HEK293 (cell line): ENCODE data around the gene OPA3.

ENCODE experiments used
- EGR2 ChIP-seq: fragments of 450-650 bp; formaldehyde crosslinking; IDR thresholded peaks from 2 replicates; pipeline ENCODE4 v1.5.1; 2016; ENCODE audit warnings: low read depth, missing biosample characterization, missing genetic modification characterization
- HIC1 ChIP-seq: fragments of 450-650 bp; formaldehyde crosslinking; IDR thresholded peaks from 2 replicates; pipeline ENCODE4 v1.5.1; 2016; ENCODE audit warnings: missing biosample characterization, missing genetic modification characterization
- IKZF3 ChIP-seq: fragments of 450-650 bp; IDR thresholded peaks from 2 replicates; pipeline ENCODE4 v1.5.0; 2018; ENCODE audit warnings: missing biosample characterization, mild to moderate bottlenecking, missing genetic modification characterization, moderate library complexity
- KLF8 ChIP-seq: fragments of 450-650 bp; formaldehyde crosslinking; IDR thresholded peaks from 2 replicates; pipeline ENCODE4 v1.5.1; 2016; ENCODE audit warnings: missing biosample characterization, missing genetic modification characterization
- KLF9 ChIP-seq: fragments of 450-650 bp; formaldehyde crosslinking; IDR thresholded peaks from 2 replicates; pipeline ENCODE4 v1.5.1; 2016; ENCODE audit warnings: missing biosample characterization, missing genetic modification characterization, low read depth
- OSR2 ChIP-seq: fragments of 450-650 bp; formaldehyde crosslinking; IDR thresholded peaks from 2 replicates; pipeline ENCODE4 v1.5.1; 2016; ENCODE audit warnings: missing biosample characterization, missing genetic modification characterization
- PRDM4 ChIP-seq: fragments of 450-650 bp; formaldehyde crosslinking; IDR thresholded peaks from 2 replicates; pipeline ENCODE4 v1.5.1; 2017; ENCODE audit warnings: missing biosample characterization, missing genetic modification characterization
- SCRT2 ChIP-seq: fragments of 450-650 bp; formaldehyde crosslinking; IDR thresholded peaks from 2 replicates; pipeline ENCODE4 v1.5.1; 2016; ENCODE audit warnings: missing biosample characterization, missing genetic modification characterization
- TSHZ1 ChIP-seq: fragments of 450-650 bp; formaldehyde crosslinking; IDR thresholded peaks from 2 replicates; pipeline ENCODE4 v1.5.1; 2016; ENCODE audit warnings: missing biosample characterization, missing genetic modification characterization, borderline replicate concordance
- ZBTB48 ChIP-seq: fragments of 450-650 bp; formaldehyde crosslinking; IDR thresholded peaks from 2 replicates; pipeline ENCODE4 v1.5.1; 2016; ENCODE audit warnings: missing biosample characterization, missing genetic modification characterization
- ZFP3 ChIP-seq: fragments of 450-650 bp; formaldehyde crosslinking; IDR thresholded peaks from 2 replicates; pipeline ENCODE4 v1.5.1; 2016; ENCODE audit warnings: low read depth, missing biosample characterization, missing genetic modification characterization
- ZFP69B ChIP-seq: fragments of 450-650 bp; formaldehyde crosslinking; IDR thresholded peaks from 2 replicates; pipeline ENCODE4 v1.5.1; 2016; ENCODE audit warnings: missing biosample characterization, missing genetic modification characterization
- ZIC2 ChIP-seq: fragments of 450-650 bp; formaldehyde crosslinking; IDR thresholded peaks from 2 replicates; pipeline ENCODE4 v1.5.1; 2016; ENCODE audit warnings: missing biosample characterization, missing genetic modification characterization
- ZNF2 ChIP-seq: fragments of 450-650 bp; formaldehyde crosslinking; IDR thresholded peaks from 2 replicates; pipeline ENCODE4 v1.5.1; 2016; ENCODE audit warnings: missing biosample characterization, missing genetic modification characterization
- ZNF335 ChIP-seq: fragments of 450-650 bp; formaldehyde crosslinking; conservative IDR thresholded peaks from 2 replicates; pipeline ENCODE4 v1.5.1; 2016; ENCODE audit warnings: missing biosample characterization, missing genetic modification characterization
- ZNF366 ChIP-seq: fragments of 450-650 bp; formaldehyde crosslinking; conservative IDR thresholded peaks from 2 replicates; pipeline ENCODE4 v1.5.1; 2016; ENCODE audit warnings: missing biosample characterization, missing genetic modification characterization
- ZNF391 ChIP-seq: fragments of 450-650 bp; formaldehyde crosslinking; IDR thresholded peaks from 2 replicates; pipeline ENCODE4 v1.5.1; 2016; ENCODE audit warnings: low read depth, missing biosample characterization, missing genetic modification characterization, borderline replicate concordance
- TF ChIP-seq, protein P1 (sequence below): fragments of 450-650 bp; formaldehyde crosslinking; IDR thresholded peaks from 2 replicates; pipeline ENCODE4 v1.5.1; 2016; ENCODE audit warnings: missing biosample characterization, missing genetic modification characterization

Gene OPA3

DNA sequence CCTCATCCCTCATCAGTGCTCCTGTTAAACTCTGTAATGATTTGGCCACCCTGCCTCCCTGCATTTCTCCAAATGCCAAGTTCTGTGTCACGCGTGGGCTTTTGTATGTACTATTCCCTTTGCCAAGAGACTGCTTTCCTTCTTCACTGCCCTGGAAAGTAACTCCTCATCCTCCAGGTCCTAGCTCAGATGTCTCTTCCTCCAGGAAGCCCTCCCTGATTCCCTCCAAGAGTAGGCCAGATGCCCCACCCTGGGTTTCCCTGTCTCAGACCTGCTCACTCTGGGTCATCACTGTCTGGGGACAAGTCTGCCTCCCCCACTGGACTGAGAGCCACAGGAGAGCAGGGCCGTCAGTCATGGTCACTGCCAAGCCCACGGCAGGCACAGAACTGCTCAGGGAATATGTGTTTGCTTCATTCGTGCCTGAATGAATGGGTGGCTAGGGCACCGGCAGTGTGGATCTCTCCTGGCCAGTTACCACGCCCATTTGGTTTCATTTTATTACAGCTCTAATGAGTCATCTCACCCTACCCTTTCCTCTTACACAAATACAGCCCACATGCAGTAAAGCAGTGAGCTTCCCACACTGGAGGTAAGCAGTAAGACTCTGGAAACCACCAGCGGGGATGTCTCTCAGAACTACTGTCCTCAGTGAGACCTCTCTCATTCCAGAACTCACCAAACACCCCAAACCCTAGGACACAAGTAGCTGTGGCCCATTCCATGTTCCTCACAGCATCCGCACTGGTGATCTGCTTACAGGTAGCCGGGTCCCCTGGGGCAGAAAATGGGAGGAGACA is 29.5 kb upstream of the OPA3 start (continued):
- TF ChIP-seq HIC1 (tag by site-specific recombination) = peak; percentile 33; the same call in 1 of the 2 replicates
- peak; percentile 59; the same call in 1 of the 2 replicates for TF ChIP-seq ZFP69B
- TF ChIP-seq ZFP3 (tag by site-specific recombination) = no peak
- peak; percentile 78 for TF ChIP-seq ZNF366
- TF ChIP-seq, protein P1, sequence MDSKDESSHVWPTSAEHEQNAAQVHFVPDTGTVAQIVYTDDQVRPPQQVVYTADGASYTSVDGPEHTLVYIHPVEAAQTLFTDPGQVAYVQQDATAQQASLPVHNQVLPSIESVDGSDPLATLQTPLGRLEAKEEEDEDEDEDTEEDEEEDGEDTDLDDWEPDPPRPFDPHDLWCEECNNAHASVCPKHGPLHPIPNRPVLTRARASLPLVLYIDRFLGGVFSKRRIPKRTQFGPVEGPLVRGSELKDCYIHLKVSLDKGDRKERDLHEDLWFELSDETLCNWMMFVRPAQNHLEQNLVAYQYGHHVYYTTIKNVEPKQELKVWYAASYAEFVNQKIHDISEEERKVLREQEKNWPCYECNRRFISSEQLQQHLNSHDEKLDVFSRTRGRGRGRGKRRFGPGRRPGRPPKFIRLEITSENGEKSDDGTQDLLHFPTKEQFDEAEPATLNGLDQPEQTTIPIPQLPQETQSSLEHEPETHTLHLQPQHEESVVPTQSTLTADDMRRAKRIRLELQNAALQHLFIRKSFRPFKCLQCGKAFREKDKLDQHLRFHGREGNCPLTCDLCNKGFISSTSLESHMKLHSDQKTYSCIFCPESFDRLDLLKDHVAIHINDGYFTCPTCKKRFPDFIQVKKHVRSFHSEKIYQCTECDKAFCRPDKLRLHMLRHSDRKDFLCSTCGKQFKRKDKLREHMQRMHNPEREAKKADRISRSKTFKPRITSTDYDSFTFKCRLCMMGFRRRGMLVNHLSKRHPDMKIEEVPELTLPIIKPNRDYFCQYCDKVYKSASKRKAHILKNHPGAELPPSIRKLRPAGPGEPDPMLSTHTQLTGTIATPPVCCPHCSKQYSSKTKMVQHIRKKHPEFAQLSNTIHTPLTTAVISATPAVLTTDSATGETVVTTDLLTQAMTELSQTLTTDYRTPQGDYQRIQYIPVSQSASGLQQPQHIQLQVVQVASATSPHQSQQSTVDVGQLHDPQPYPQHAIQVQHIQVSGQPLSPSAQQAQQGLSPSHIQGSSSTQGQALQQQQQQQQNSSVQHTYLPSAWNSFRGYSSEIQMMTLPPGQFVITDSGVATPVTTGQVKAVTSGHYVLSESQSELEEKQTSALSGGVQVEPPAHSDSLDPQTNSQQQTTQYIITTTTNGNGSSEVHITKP (tag by site-specific recombination) = peak; percentile 76
- TF ChIP-seq ZNF391 (tag by site-specific recombination) = peak; percentile 9; the same call in 1 of the 2 replicates
- TF ChIP-seq SCRT2 (tag by site-specific recombination) = peak; percentile 74
- TF ChIP-seq IKZF3 (tag by site-specific recombination) = peak; percentile 34; the same call in 1 of the 2 replicates
- TF ChIP-seq OSR2 (tag by site-specific recombination) = peak; percentile 64; the same call in 1 of the 2 replicates
- peak; percentile 34; the same call in 1 of the 2 replicates for TF ChIP-seq ZIC2 (tag by site-specific recombination)
- TF ChIP-seq KLF9 (tag by site-specific recombination) = peak; percentile 89
- TF ChIP-seq KLF8 (tag by site-specific recombination) = peak; percentile 46; the same call in 1 of the 2 replicates
- 0 out of 2 replicates have a peak, but pooled peaks have one; percentile 14 for TF ChIP-seq ZNF2
- TF ChIP-seq EGR2 = peak; percentile 88
- TF ChIP-seq ZBTB48 (tag by site-specific recombination) = peak; percentile 67
- TF ChIP-seq PRDM4 = peak; percentile 76
- peak; percentile 97 for TF ChIP-seq ZNF335 (tag by site-specific recombination)
- TF ChIP-seq TSHZ1 = no peak
